ENCODE data around the gene LY86.

Gene LY86

GRCh38 chr6:6640926-6641325 is 52.4 kb downstream of the LY86 start:
- Histone ChIP-seq H3K36me3 (ENCODE audit: control insufficient read depth, low read length) (no peaks in the 10 kb centered on the region), H3K79me2 (ENCODE audit: control insufficient read depth, low read length) (no peaks in the 10 kb centered on the region), H3K4me2 (ENCODE audit: low read length) (no peak overlapping the region), H3K27me3 (ENCODE audit: control insufficient read depth, low read length) (no peaks in the 10 kb centered on the region), H3K9me2 (replicated peaks; ENCODE audit: control insufficient read depth, low read length) (no peaks in the 10 kb centered on the region), H3K4me3 (ENCODE audit: low read length) (no peak overlapping the region), H3K9me3 (ENCODE audit: control insufficient read depth, insufficient read depth, low read length) (no peaks in the 10 kb centered on the region), H4K20me1 (ENCODE audit: control insufficient read depth, insufficient read depth, low read depth, low read length) (no peaks in the 10 kb centered on the region), H3F3A (ENCODE audit: control insufficient read depth, insufficient read depth) (no peaks in the 10 kb centered on the region), H3K27ac (ENCODE audit: low read depth, low read length) (no peak overlapping the region), H3K4me1 (ENCODE audit: control insufficient read depth, low read length) (no peaks in the 10 kb centered on the region)
- TF ChIP-seq CTCF (IDR thresholded peaks at IDR 0.05; ENCODE audit: low read depth, low read length, poor library complexity, severe bottlenecking) (no peak), EZH2phosphoT487 (IDR thresholded peaks at IDR 0.05; ENCODE audit: borderline replicate concordance, low read length) (no peak)

- H3K4me3 ChIP-seq (ENCODE audit: low read length), result no peak overlapping the region
- H3K9me2 ChIP-seq (replicated peaks; ENCODE audit: control insufficient read depth, low read length), result no peaks in the 10 kb centered on the region
- H3K27me3 ChIP-seq (ENCODE audit: control insufficient read depth, low read length), result no peaks in the 10 kb centered on the region
- no peak overlapping the region for H3K4me2 ChIP-seq (ENCODE audit: low read length)
- no peaks in the 10 kb centered on the region for H4K20me1 ChIP-seq (ENCODE audit: control insufficient read depth, insufficient read depth, low read depth, low read length)
- H3F3A ChIP-seq (ENCODE audit: control insufficient read depth, insufficient read depth), result no peaks in the 10 kb centered on the region
- H3K36me3 ChIP-seq (ENCODE audit: control insufficient read depth, low read length), result no peaks in the 10 kb centered on the region
- no peaks in the 10 kb centered on the region for H3K79me2 ChIP-seq (ENCODE audit: control insufficient read depth, low read length)
- no peak overlapping the region for H3K27ac ChIP-seq (ENCODE audit: low read depth, low read length)
- TF ChIP-seq EZH2phosphoT487 (IDR thresholded peaks at IDR 0.05; ENCODE audit: borderline replicate concordance, low read length), result no peak
- TF ChIP-seq CTCF (IDR thresholded peaks at IDR 0.05; ENCODE audit: low read depth, low read length, poor library complexity, severe bottlenecking), result no peak
- H3K9me3 ChIP-seq (ENCODE audit: control insufficient read depth, insufficient read depth, low read length), result no peaks in the 10 kb centered on the region
- no peaks in the 10 kb centered on the region for H3K4me1 ChIP-seq (ENCODE audit: control insufficient read depth, low read length)
Measured at GRCh38 chr6:6643398-6643797, 54.9 kb downstream of the LY86 start.

- H3K4me1 ChIP-seq (ENCODE audit: control insufficient read depth, low read length), result no peaks in the 10 kb centered on the region
- no peaks in the 10 kb centered on the region for H3K36me3 ChIP-seq (ENCODE audit: control insufficient read depth, low read length)
- no peak overlapping the region for H3K27ac ChIP-seq (ENCODE audit: low read depth, low read length)
- H3K79me2 ChIP-seq (ENCODE audit: control insufficient read depth, low read length), result no peaks in the 10 kb centered on the region
- TF ChIP-seq CTCF (IDR thresholded peaks at IDR 0.05; ENCODE audit: low read depth, low read length, poor library complexity, severe bottlenecking) (no peak), EZH2phosphoT487 (IDR thresholded peaks at IDR 0.05; ENCODE audit: borderline replicate concordance, low read length) (no peak)
- H3K9me3 ChIP-seq (ENCODE audit: control insufficient read depth, insufficient read depth, low read length), result no peaks in the 10 kb centered on the region
- H3K4me2 ChIP-seq (ENCODE audit: low read length), result no peak overlapping the region
- no peaks in the 10 kb centered on the region for H3F3A ChIP-seq (ENCODE audit: control insufficient read depth, insufficient read depth)
- H3K4me3 ChIP-seq (ENCODE audit: low read length), result no peak overlapping the region
- no peaks in the 10 kb centered on the region for H3K9me2 ChIP-seq (replicated peaks; ENCODE audit: control insufficient read depth, low read length)
- no peaks in the 10 kb centered on the region for H4K20me1 ChIP-seq (ENCODE audit: control insufficient read depth, insufficient read depth, low read depth, low read length)
- no peaks in the 10 kb centered on the region for H3K27me3 ChIP-seq (ENCODE audit: control insufficient read depth, low read length)
Measured at GRCh38 chr6:6645261-6645917, 56.9 kb downstream of the LY86 start.

Data from DOHH2 (cell line).